GM06990 (cell line): ENCODE results near the gene FAM170B.

Source experiments
- DNase-seq: peaks from one replicate; pipeline ENCODE4 v3.0.0-alpha.2; 2011; ENCODE audit not compliant: insufficient read length; ENCODE audit errors: extremely low read depth
- H3K27me3 ChIP-seq: replicated peaks from 2 replicates; pipeline ENCODE4 v1.6.0; 2011; ENCODE audit warnings: low read length; ENCODE audit not compliant: control insufficient read depth, insufficient read depth
- H3K36me3 ChIP-seq: 2 replicates; pipeline ENCODE4 v1.5.1; 2011; ENCODE audit warnings: low read length; ENCODE audit not compliant: control insufficient read depth, insufficient read depth
- H3K4me3 ChIP-seq: replicated peaks from 2 replicates; pipeline ENCODE4 v1.5.1; 2011; ENCODE audit warnings: low read depth, mild to moderate bottlenecking, control low read depth, low read length
- TF ChIP-seq, protein P1 (sequence below): IDR thresholded peaks from 2 replicates; pipeline ENCODE4 v1.5.1; 2011; ENCODE audit warnings: low read length, control low read depth, mild to moderate bottlenecking, inconsistent platforms; ENCODE audit not compliant: insufficient read depth, poor library complexity, severe bottlenecking

Gene FAM170B

GRCh38 chr10:49086889-49087288 is 46.9 kb downstream of the FAM170B start:
- DNase-seq, result no peak
- no peaks in the 10 kb centered on the region; the same call in 1 of the 2 replicates for H3K27me3 ChIP-seq
- no peak overlapping the region for H3K4me3 ChIP-seq
- no peaks in the 10 kb centered on the region for H3K36me3 ChIP-seq
- TF ChIP-seq, protein P1, sequence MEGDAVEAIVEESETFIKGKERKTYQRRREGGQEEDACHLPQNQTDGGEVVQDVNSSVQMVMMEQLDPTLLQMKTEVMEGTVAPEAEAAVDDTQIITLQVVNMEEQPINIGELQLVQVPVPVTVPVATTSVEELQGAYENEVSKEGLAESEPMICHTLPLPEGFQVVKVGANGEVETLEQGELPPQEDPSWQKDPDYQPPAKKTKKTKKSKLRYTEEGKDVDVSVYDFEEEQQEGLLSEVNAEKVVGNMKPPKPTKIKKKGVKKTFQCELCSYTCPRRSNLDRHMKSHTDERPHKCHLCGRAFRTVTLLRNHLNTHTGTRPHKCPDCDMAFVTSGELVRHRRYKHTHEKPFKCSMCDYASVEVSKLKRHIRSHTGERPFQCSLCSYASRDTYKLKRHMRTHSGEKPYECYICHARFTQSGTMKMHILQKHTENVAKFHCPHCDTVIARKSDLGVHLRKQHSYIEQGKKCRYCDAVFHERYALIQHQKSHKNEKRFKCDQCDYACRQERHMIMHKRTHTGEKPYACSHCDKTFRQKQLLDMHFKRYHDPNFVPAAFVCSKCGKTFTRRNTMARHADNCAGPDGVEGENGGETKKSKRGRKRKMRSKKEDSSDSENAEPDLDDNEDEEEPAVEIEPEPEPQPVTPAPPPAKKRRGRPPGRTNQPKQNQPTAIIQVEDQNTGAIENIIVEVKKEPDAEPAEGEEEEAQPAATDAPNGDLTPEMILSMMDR, result no peak

DNA sequence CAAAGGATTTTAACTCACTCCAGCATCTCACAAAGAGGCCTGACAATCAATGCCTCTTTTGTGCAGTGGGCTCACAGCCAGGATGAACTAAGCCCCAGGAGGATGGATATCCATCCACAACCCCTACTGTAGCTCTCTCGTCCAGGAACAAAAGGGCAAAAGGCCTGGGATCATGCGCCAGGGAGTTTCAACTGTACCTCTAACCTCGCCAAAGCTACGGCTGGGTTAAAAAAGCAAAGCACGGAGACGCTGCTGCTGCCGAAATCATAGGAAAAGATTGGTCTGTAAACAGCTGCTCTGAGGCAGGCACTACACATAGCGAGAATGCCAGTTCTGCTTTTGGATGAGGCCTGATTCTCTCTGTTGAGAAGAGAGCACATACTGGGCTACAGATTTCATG is 50.6 kb downstream of the FAM170B start:
- TF ChIP-seq, protein P1, result no peak
- Histone ChIP-seq H3K4me3 (no peak overlapping the region), H3K36me3 (no peaks in the 10 kb centered on the region), H3K27me3 (no peaks in the 10 kb centered on the region)
- no peak for DNase-seq

GRCh38 chr10:49082766-49083165 is 51.1 kb downstream of the FAM170B start:
- H3K27me3 ChIP-seq, result no peaks in the 10 kb centered on the region
- H3K4me3 ChIP-seq, result no peak overlapping the region
- TF ChIP-seq, protein P1, result no peak
- H3K36me3 ChIP-seq, result no peaks in the 10 kb centered on the region
- no peak for DNase-seq

- H3K27me3 ChIP-seq, result no peaks in the 10 kb centered on the region
- TF ChIP-seq, protein P1, result no peak
- no peak overlapping the region for H3K4me3 ChIP-seq
- H3K36me3 ChIP-seq, result no peaks in the 10 kb centered on the region
- no peak for DNase-seq
Measured at GRCh38 chr10:49081547-49082275, 52.1 kb downstream of the FAM170B start.
